PC-9 (cell line): ENCODE data around the gene EYA2. TPM values are rescaled to one million over a fixed set of nuclear protein-coding genes. Genes with fewer than 3 reads are reported as not detected.

Experiments
- BruUV-seq: library from RNA; stranded (reverse); fragments of 400-500 nt; replicated peaks from 2 replicates; lab custom pipeline; 2021; lab: Mats Ljungman, UMichigan
- CTCF ChIA-PET: fragments of 300-600 bp; sonication (Branson Sonifier 250); formaldehyde crosslinking; loops from one replicate; lab custom pipeline; 2022; ENCODE audit warnings: antibody characterized with exemption; lab: Charles Lee
- POLR2A ChIA-PET: fragments of 300-600 bp; sonication (Branson Sonifier 250); formaldehyde crosslinking; loops from one replicate; lab custom pipeline; 2022; ENCODE audit warnings: antibody characterized with exemption; ENCODE audit not compliant: unreplicated experiment; lab: Charles Lee
- DNase-seq, 2 experiments: peaks; one replicate each; pipeline versions ENCODE4 v3.0.0 to v3.0.0-alpha.2; 2015 to 2022; ENCODE audit warnings: mixed read lengths in 1 of 2
- H2AFZ ChIP-seq: fragments of 200-600 bp; sonication (generic); 2 replicates; pipeline ENCODE4 v1.8.1; 2017; ENCODE audit warnings: antibody characterized with exemption
- H3F3A ChIP-seq: fragments of 200-600 bp; sonication (generic); 2 replicates; pipeline ENCODE4 v1.8.1; 2017; ENCODE audit warnings: antibody characterized with exemption, mild to moderate bottlenecking, low read depth; ENCODE audit not compliant: insufficient read depth
- H3K27ac ChIP-seq: fragments of 200-600 bp; sonication (generic); 2 replicates; pipeline ENCODE4 v1.6.1; 2016; ENCODE audit warnings: mixed run types
- H3K27me3 ChIP-seq: fragments of 200-600 bp; sonication (generic); 2 replicates; pipeline ENCODE4 v1.6.1; 2016; ENCODE audit warnings: low read depth, mixed run types; ENCODE audit not compliant: insufficient read depth
- H3K36me3 ChIP-seq: fragments of 200-600 bp; sonication (generic); 2 replicates; pipeline ENCODE4 v1.6.1; 2016; ENCODE audit warnings: low read depth, mixed run types
- H3K4me1 ChIP-seq: fragments of 200-600 bp; sonication (generic); replicated peaks from 2 replicates; pipeline ENCODE4 v1.6.1; 2016; ENCODE audit warnings: mixed run types; ENCODE audit not compliant: insufficient read depth
- H3K4me2 ChIP-seq: fragments of 200-600 bp; sonication (generic); 2 replicates; pipeline ENCODE4 v1.6.1; 2017; ENCODE audit warnings: mixed run types
- H3K4me3 ChIP-seq: fragments of 200-600 bp; sonication (generic); 2 replicates; pipeline ENCODE4 v1.6.1; 2016; ENCODE audit warnings: mixed run types
- H3K79me2 ChIP-seq: fragments of 200-600 bp; sonication (generic); 2 replicates; pipeline ENCODE4 v1.6.1; 2017; ENCODE audit warnings: low read depth, mixed run types
- H3K9me2 ChIP-seq: fragments of 200-600 bp; sonication (generic); 2 replicates; pipeline ENCODE4 v1.8.1; 2017; ENCODE audit warnings: mild to moderate bottlenecking; ENCODE audit not compliant: insufficient read depth
- H3K9me3 ChIP-seq: fragments of 200-600 bp; sonication (generic); 2 replicates; pipeline ENCODE4 v1.8.1; 2016; ENCODE audit warnings: low read depth; ENCODE audit not compliant: insufficient read depth
- H4K20me1 ChIP-seq: fragments of 200-600 bp; sonication (generic); 2 replicates; pipeline ENCODE4 v1.8.1; 2017; ENCODE audit not compliant: insufficient read depth
- EZH2 ChIP-seq: fragments of 200-600 bp; sonication (generic); IDR thresholded peaks from 2 replicates; pipeline ENCODE4 v1.8.0; 2017; ENCODE audit warnings: antibody characterized with exemption, low read depth
- intact Hi-C: fragments of 100-400 bp; cut with micrococcal nuclease; formaldehyde crosslinking; loops from one replicate; pipeline ENCODE4 v1.10.0; 2022; ENCODE audit not compliant: unreplicated experiment
- total RNA-seq: library from RNA; stranded (reverse); gene quantifications from 2 replicates; pipeline ENCODE4 v1.2.3, GENCODE V29; 2021
- TF ChIP-seq, protein P1 (sequence below): fragments of 200-600 bp; sonication (generic); conservative IDR thresholded peaks from 2 replicates; pipeline ENCODE4 v1.6.1; 2017; ENCODE audit warnings: mixed run types, antibody characterized with exemption, mild to moderate bottlenecking, moderate library complexity

Gene EYA2
- total RNA-seq, 1 experiment from 2014 or later, result not detected

DNA sequence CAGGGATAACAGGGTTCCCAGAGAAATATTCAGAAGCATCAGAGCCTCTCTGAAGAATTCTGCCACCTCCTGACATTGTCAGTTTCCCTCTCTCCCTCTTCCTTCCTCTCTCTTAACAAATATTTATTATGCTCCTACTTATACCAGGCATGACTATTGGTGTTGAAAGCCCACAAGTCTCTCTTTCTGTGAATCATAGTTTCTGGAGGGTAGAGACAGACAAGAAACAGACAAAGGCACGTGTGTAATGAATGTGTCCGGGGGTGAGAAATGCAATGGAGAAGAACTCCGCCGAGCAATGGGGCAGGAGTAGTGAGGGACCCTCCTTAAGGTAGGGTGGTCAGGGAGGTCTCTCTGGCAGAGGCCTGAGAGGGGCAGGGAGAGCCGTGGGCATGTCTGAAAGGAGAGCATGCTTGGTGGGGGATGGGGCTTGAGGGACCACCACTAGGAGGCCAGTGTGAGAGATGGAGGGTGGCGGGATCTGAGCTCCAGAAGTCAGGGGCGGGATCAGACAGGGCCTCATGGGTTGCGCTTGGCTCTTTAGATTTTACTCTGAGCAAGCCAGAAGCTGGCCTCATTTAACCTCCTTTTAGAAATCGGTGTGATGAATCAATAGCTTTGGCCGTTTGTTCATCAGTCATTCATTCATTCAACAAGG, 57.3 kb downstream of the EYA2 start:
- Histone ChIP-seq H3K9me2 (no peaks in the 10 kb centered on the region), H3K4me3 (no peak overlapping the region), H3K4me2 (no peak overlapping the region), H3K4me1 (peaks cover 27% of the 10 kb centered on the region), H3K36me3 (no peaks in the 10 kb centered on the region), H3K27me3 (no peaks in the 10 kb centered on the region), H2AFZ (no peak overlapping the region), H3K9me3 (peaks cover 11% of the 10 kb centered on the region; the same call in 1 of the 2 replicates), H3K79me2 (no peaks in the 10 kb centered on the region), H3F3A (peaks cover 19% of the 10 kb centered on the region; the same call in 1 of the 2 replicates), H3K27ac (no peak overlapping the region), H4K20me1 (no peaks in the 10 kb centered on the region)
- ChIA-PET POLR2A (no interaction called here), CTCF (no interaction called here)
- intact Hi-C loops, result loop anchor here (5.0 kb wide), 1 partner anchor 365 kb away; no protein-coding TSS in a partner anchor
- BruUV-seq, result no TSS peak
- DNase-seq, result no peak
- TF ChIP-seq, protein P1, sequence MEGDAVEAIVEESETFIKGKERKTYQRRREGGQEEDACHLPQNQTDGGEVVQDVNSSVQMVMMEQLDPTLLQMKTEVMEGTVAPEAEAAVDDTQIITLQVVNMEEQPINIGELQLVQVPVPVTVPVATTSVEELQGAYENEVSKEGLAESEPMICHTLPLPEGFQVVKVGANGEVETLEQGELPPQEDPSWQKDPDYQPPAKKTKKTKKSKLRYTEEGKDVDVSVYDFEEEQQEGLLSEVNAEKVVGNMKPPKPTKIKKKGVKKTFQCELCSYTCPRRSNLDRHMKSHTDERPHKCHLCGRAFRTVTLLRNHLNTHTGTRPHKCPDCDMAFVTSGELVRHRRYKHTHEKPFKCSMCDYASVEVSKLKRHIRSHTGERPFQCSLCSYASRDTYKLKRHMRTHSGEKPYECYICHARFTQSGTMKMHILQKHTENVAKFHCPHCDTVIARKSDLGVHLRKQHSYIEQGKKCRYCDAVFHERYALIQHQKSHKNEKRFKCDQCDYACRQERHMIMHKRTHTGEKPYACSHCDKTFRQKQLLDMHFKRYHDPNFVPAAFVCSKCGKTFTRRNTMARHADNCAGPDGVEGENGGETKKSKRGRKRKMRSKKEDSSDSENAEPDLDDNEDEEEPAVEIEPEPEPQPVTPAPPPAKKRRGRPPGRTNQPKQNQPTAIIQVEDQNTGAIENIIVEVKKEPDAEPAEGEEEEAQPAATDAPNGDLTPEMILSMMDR, result no peak
- no peak for TF ChIP-seq EZH2

DNA sequence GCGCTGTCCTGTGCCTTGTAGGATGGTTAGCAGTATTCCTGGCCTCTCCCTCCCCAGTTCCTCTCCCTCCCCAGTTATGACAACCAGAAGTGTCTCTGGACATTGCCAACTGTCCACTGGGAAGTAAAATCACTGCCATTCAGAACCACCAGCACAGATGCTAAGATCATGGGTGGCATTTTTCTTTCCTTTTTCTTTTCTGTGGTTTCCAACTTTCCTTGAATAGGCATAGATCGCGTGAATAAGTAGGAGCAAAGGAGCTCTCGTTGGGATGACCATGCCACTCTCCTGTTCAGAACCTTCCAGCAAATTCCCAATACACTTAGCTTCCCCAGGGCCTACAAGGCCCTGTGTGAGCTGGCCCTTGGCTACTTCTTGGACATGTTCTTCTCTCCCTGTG, 59.0 kb downstream of the EYA2 start:
- TF ChIP-seq EZH2, result no peak
- TF ChIP-seq, protein P1, result no peak
- Histone ChIP-seq H3K4me2 (peak overlapping the region; percentile 75), H3K9me2 (no peaks in the 10 kb centered on the region), H3K4me1 (peaks cover 33% of the 10 kb centered on the region), H3K27ac (peak overlapping the region; percentile 87), H2AFZ (no peak overlapping the region), H3K36me3 (no peaks in the 10 kb centered on the region), H3F3A (peaks cover 21% of the 10 kb centered on the region; the same call in 1 of the 2 replicates), H3K79me2 (no peaks in the 10 kb centered on the region), H4K20me1 (no peaks in the 10 kb centered on the region), H3K27me3 (no peaks in the 10 kb centered on the region), H3K9me3 (peaks cover 13% of the 10 kb centered on the region; the same call in 1 of the 2 replicates), H3K4me3 (no peak overlapping the region)
- ChIA-PET POLR2A (no interaction called here), CTCF (no interaction called here)
- DNase-seq, result no peak
- no TSS peak for BruUV-seq
- intact Hi-C loops, result loop anchor here (5.0 kb wide), 1 partner anchor 364 kb away; no protein-coding TSS in a partner anchor

DNA sequence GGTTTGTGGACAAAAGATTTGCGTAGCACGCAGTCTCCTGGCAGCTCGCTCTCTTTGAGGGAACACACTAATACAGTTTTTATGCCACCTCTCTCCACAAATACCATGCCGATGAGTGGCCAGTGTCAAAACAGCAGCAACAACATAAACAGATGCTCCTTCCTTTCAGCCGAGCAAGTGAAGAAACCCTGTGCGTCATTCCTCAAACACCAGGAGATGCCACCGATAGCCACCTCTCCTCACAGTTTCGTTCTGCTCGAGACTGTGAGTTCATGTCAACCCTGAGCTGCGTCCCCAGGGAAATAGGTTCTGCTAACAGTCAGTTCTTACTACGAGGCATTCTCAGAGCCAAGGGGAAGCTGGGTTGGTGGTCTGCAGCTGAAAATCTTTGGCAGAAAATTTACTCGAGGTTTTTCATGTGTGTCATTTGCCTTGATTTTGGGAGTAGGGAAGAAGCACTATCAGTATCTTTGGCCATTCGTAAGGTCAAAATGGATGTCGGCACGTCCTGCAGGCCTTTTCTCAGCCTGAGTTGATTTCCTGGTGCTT, 59.9 kb downstream of the EYA2 start:
- peak; percentile 80 to 100 for DNase-seq

More for the DNA sequence above, 59.9 kb downstream of the EYA2 start:
- Histone ChIP-seq H3K9me3 (peaks cover 13% of the 10 kb centered on the region; the same call in 1 of the 2 replicates), H3K4me1 (peaks cover 41% of the 10 kb centered on the region), H3K9me2 (no peaks in the 10 kb centered on the region), H3K27me3 (no peaks in the 10 kb centered on the region), H3K79me2 (no peaks in the 10 kb centered on the region), H4K20me1 (no peaks in the 10 kb centered on the region), H3K4me3 (peak overlapping the region; percentile 33; the same call in 1 of the 2 replicates), H3K27ac (peak overlapping the region; percentile 87), H3K4me2 (peak overlapping the region; percentile 75), H2AFZ (peak overlapping the region; percentile 40; the same call in 1 of the 2 replicates), H3F3A (peaks cover 26% of the 10 kb centered on the region; the same call in 1 of the 2 replicates), H3K36me3 (no peaks in the 10 kb centered on the region)
- ChIA-PET POLR2A (interaction anchor here (0.7 kb wide), 1 partner anchor 620 kb away, joined by 6 read pairs; no protein-coding TSS in a partner anchor), CTCF (no interaction called here)
- TF ChIP-seq EZH2, result no peak
- TF ChIP-seq, protein P1, result no peak
- intact Hi-C loops, result loop anchor here (2.0 to 5.0 kb wide), 2 partner anchors 192 to 363 kb away; no protein-coding TSS in a partner anchor
- BruUV-seq, result no TSS peak
